Kidney glomerular epithelial cell (primary cell): ENCODE measurements around the gene MRPL34.
"Not testable (repeated sequence)": the region's sequence is repeated elsewhere in the genome, so short reads cannot be mapped to it uniquely, and the experiment has no call there.

Experiments used
- DNase-seq: peaks from one replicate; lab custom pipeline; 2025; lab: John Stamatoyannopoulos, UW

Gene MRPL34

GRCh38 chr19:17305517-17306284, at the start of gene MRPL34:
Gene MRPL34, plus strand, starts transcription at chr19:17305872. Its CDS starts 21 bp downstream, at chr19:17305893.
- peak; percentile 100 for DNase-seq

DNA sequence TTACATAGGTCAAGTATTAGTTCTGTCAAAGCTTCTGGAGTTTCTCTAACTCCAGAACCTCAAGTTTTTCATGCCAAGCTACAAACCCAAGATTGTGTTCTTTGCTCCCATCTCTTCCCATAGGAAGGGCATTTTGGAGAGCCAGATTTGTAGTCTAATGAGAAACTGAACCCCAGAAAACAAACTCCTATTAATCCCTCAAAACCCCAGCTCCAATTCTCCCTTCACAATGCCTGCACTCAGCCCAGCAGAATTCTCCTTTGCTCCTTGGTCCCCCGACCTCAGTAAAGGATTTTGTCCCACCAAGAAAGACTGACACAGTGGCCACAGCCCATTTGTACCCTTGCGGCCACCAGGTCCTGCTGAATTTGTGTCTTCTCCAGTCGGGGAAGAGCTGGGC, 49.5 kb upstream of the MRPL34 start:
- DNase-seq, result no peak

DNA sequence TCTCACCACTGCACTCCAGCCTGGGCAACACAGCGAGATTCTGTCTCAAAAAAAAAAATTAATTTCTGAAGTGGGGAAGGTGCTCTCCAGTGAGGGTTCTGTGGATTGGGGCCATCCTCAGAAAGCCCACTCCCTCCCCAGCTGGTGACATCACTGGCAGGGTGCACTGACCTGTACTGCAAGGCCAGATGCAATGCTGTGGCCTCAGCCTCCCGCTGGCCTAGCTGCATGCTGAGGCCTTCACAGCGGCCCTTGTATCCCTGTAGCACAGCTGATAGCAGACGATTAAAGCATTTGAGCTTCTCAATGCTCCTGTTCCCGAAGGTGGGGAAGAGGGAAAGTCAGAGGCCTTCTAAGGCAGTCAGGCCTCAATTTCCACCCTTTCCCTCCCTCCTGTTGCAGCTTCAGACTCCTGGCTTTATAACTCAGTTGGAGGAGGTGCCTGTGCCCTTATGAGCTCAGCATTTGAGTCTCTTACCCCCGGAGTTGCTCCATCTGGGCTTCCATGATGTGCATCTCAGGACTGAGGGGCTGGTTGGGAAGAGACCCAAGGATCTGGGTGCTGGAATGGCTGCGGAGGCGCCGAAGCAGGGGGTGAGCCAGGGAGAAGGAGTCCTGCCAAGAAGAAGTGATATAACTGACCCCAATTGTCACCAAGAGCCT, 46.4 kb upstream of the MRPL34 start:
- DNase-seq, result no peak

DNA sequence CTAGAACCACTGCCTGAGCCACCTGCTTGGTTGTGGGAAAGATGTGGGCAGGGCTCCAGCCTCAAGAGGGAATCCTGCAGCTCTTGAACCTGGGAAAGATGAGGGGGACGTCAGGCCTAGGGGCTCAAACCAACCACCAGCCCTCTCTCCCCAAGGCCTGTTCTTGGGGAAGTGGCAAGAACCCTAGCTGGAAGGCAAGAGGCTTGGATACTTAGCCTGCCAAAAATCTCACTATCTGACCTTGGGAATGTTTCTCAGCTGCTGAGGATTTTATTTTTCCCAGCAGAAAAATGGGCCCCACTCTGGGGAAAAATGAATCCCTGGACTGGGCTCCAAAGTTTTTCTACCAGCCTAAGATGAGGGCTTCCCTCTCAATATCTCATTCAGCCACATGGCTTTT, 45.7 kb upstream of the MRPL34 start:
- DNase-seq, result no peak

DNA sequence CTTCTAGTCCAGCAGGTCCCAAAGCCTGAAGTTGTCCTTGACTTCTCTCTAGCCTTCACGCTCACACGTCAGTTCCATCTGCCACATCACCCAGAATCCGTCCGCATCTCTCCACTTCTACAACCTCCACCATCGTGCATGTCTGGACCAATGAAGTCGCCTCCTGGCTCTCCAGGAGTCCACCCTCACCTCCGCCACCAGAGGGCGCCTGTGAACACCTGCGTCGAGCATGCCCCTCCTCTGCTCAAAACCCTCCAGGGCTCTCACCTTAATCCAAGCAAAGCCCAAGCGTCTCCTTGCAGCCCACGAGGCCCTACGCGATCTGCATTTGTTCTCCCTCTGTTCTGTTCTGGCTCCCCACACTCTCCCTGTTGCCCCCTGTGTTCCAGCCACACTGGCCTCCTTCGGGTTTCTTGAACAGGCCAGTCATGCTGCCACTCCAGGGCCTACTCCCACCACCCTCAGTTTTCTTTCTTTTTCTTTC, 44.8 kb upstream of the MRPL34 start:
- peak; percentile 11 for DNase-seq

DNA sequence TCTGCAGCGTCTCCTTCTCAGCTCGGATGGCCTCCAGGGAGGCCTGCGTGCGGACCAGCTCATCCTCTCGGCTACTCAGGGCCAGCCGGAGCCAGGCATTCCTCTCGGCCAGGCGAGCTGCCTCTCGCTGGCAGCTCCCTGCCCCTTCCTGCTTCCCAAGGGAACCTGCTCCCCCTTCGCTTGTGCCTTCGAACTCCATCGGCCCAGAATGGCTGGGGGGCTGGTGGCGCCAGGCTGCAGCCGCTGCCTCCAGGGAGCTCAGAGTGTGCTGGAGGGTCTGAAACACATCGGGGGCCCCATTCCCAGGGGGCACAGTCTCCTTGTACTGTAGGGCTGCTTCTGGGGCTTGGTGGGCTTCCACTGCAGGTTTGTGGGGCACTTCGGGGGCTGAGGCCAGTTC, 43.1 kb upstream of the MRPL34 start:
- DNase-seq, result no peak

- no peak for DNase-seq
These were observed 41.7 kb upstream of the MRPL34 start for GRCh38 chr19:17263712-17264640.

- DNase-seq, result no peak
These were observed 41.1 kb upstream of the MRPL34 start, which contains the start of gene USHBP1 for GRCh38 chr19:17264641-17264979. Gene USHBP1, minus strand, starts transcription at chr19:17264745. Its CDS starts 446 bp downstream, at chr19:17264299.

DNA sequence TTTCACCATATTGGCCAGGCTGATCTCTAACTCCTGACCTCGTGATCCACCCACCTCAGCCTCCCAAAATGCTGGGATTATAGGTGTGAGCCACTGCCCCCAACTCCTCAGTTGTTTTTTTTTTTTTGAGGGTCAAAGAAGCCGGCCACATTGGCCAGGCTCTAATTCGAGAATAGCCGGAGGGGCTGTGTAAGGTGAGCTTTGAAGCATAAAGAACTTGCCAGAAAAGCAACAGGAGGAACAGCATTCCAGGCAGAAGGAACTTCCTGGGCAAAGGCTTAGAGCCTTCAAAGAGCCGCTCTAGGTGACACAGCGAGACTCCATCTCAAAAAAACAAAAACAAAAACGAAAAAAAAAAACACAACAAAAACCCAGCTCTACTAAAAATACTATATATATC, 39.6 kb upstream of the MRPL34 start:
- no peak for DNase-seq

GRCh38 chr19:17266589-17266974, 39.1 kb upstream of the MRPL34 start:
- no peak for DNase-seq

DNA sequence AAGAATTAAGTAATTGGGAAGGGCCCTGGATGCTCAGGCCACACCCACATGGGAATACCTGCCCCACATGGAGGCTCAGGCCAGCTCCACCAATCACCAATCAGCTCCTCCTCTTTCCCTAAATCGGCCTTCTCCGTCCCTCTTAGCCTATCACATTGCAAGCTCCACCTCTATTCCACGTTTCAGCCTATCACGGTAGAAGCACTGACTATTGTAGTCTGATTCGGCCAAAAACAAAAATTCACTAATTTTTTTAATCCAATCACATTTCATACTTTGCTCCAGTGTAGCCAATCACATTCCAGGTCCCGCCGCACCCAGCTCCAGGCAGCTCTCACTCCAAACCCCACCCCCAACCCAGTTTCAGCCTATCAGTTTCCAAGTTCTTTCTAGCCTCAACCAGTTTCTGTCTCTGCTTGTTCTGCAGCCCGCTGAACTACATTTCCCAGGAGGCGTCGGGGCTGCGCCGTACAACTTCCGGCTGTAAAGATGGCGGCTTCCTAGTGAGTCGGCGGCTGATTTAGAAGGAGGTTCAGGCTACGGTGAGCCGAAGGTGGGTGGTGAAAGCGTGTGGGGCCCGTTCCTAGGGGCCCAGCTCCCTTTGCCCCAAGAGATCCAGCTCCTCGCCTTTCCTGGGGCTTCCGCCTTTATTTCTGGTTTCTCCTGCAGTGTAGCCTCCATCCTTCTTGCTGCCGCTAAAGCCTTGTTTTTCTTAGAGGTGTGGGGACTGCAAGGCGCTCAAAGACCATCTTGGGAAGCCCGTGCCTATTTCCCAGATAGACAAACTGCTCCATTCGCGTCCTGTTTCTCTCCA, 38.5 kb upstream of the MRPL34 start, which contains the start of gene BABAM1:
TSS of gene BABAM1 (plus strand) at position 469 of the 814 bp plus-strand sequence. CDS start 1,364 bp downstream, outside the sequence.
- DNase-seq, result peak; percentile 99

DNA sequence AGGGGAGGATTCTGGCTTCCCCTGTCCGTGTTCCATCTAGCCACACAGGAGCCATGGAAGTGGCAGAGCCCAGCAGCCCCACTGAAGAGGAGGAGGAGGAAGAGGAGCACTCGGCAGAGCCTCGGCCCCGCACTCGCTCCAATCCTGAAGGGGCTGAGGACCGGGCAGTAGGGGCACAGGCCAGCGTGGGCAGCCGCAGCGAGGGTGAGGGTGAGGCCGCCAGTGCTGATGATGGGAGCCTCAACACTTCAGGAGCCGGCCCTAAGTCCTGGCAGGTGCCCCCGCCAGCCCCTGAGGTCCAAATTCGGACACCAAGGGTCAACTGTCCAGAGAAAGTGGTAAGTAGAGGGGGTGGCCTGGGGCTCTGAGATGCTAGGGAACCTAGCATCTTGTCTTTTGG, 36.9 kb upstream of the MRPL34 start:
- DNase-seq, result no peak

GRCh38 chr19:17274892-17275291, 30.8 kb upstream of the MRPL34 start:
- not testable (repeated sequence) for DNase-seq

GRCh38 chr19:17275441-17276175, 30.1 kb upstream of the MRPL34 start:
- no peak for DNase-seq

GRCh38 chr19:17279436-17279835, 26.2 kb upstream of the MRPL34 start:
- DNase-seq, result no peak

GRCh38 chr19:17281391-17282304, 24.0 kb upstream of the MRPL34 start, which contains the start of gene ANKLE1:
Gene ANKLE1, plus strand, starts transcription at chr19:17281901. Its CDS starts 20 bp downstream, at chr19:17281921.
- DNase-seq, result no peak

GRCh38 chr19:17282488-17283125, 23.1 kb upstream of the MRPL34 start:
- DNase-seq, result peak; percentile 71

- DNase-seq, result no peak
These were observed 22.1 kb upstream of the MRPL34 start for GRCh38 chr19:17283504-17283996.
